ENCODE data around the gene ST14.
"Not testable (repeated sequence)": the region's sequence is repeated elsewhere in the genome, so short reads cannot be mapped to it uniquely, and the experiment has no call there.

Gene ST14

GRCh38 chr11:130233486-130233885, 73.9 kb downstream of the ST14 start:
- DNase-seq (ENCODE audit: low read depth) = not testable (repeated sequence)

- DNase-seq (ENCODE audit: low read depth) = not testable (repeated sequence)
These were observed 74.3 kb downstream of the ST14 start for GRCh38 chr11:130233888-130234287.

- no peak for DNase-seq (ENCODE audit: low read depth)
These were observed 74.7 kb downstream of the ST14 start for GRCh38 chr11:130234315-130234714.

- DNase-seq (ENCODE audit: low read depth) = no peak
These were observed 77.9 kb downstream of the ST14 start for GRCh38 chr11:130237282-130238006.

- DNase-seq (ENCODE audit: low read depth) = no peak
These were observed 82.1 kb downstream of the ST14 start for GRCh38 chr11:130241713-130242112.

- DNase-seq (ENCODE audit: low read depth) = no peak
These were observed 84.2 kb downstream of the ST14 start for GRCh38 chr11:130243816-130244215.

- DNase-seq (ENCODE audit: low read depth) = no peak
These were observed 85.3 kb downstream of the ST14 start for GRCh38 chr11:130244848-130245247.

- not testable (repeated sequence) for DNase-seq (ENCODE audit: low read depth)
These were observed 85.8 kb downstream of the ST14 start for GRCh38 chr11:130245375-130245774.

- no peak for DNase-seq (ENCODE audit: low read depth)
These were observed 86.7 kb downstream of the ST14 start for GRCh38 chr11:130246270-130246669.

GRCh38 chr11:130246738-130247137, 87.2 kb downstream of the ST14 start:
- DNase-seq (ENCODE audit: low read depth) = no peak

GRCh38 chr11:130247319-130247718, 87.7 kb downstream of the ST14 start:
- no peak for DNase-seq (ENCODE audit: low read depth)

- DNase-seq (ENCODE audit: low read depth) = no peak
These were observed 89.8 kb downstream of the ST14 start for GRCh38 chr11:130249371-130249770.

GRCh38 chr11:130249929-130250328, 90.3 kb downstream of the ST14 start:
- not testable (repeated sequence) for DNase-seq (ENCODE audit: low read depth)

- DNase-seq (ENCODE audit: low read depth) = not testable (repeated sequence)
These were observed 92.2 kb downstream of the ST14 start for GRCh38 chr11:130251763-130252162.

Measured in T follicular helper cell (primary cell).